Adrenal gland (tissue), 5 donors: ENCODE data around the gene RHOXF2.

Experiments used
- POLR2A ChIP-seq, 2 donors: fragments of 450-650 bp; IDR thresholded peaks; one replicate each; pipeline ENCODE4 v1.6.1; 2017; ENCODE audit warnings: antibody characterized with exemption in 2 of 2, mild to moderate bottlenecking in 2 of 2, moderate library complexity in 1 of 2
- TF ChIP-seq, protein P1 (sequence below), 6 experiments: fragments of 450-650 bp in 4 of 6; fragments of 200-600 bp in 2 of 6; sonication (generic) in 1 of 6; IDR thresholded peaks; 1 replicate in 5 of 6; 2 replicates in 1 of 6; pipeline versions ENCODE4 v1.5.1 to v1.8.0; 2016 to 2021; ENCODE audit warnings: antibody characterized with exemption in 6 of 6, mild to moderate bottlenecking in 2 of 6, moderate library complexity in 1 of 6
- donor health status: DM: no; HTN: no; CAD: no.

DNA sequence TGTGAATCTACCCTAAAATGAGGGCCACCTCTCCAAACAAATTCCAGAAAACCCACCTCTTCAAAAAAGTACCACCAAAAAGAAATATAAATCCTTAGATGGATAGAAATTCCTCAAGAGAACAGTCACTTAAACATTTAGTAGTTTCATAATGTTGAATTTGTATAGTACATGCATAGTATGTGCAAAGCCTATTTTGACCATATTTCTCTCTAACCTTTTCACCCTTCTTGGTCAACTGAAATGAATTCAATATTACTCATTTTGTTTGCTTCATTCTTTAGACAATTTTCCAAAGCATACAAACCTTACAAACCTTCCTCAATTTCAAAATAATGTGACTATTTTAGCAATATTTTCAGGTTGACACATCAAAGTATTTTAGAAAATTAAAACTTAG, 46.8 kb upstream of the RHOXF2 start:
- TF ChIP-seq, protein P1, sequence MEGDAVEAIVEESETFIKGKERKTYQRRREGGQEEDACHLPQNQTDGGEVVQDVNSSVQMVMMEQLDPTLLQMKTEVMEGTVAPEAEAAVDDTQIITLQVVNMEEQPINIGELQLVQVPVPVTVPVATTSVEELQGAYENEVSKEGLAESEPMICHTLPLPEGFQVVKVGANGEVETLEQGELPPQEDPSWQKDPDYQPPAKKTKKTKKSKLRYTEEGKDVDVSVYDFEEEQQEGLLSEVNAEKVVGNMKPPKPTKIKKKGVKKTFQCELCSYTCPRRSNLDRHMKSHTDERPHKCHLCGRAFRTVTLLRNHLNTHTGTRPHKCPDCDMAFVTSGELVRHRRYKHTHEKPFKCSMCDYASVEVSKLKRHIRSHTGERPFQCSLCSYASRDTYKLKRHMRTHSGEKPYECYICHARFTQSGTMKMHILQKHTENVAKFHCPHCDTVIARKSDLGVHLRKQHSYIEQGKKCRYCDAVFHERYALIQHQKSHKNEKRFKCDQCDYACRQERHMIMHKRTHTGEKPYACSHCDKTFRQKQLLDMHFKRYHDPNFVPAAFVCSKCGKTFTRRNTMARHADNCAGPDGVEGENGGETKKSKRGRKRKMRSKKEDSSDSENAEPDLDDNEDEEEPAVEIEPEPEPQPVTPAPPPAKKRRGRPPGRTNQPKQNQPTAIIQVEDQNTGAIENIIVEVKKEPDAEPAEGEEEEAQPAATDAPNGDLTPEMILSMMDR (IDR thresholded peaks at IDR 0.05), result no peak
- no peak for TF ChIP-seq POLR2A (IDR thresholded peaks at IDR 0.05)
